Glomerular endothelial cell (primary cell): ENCODE data around the gene P2RX4. TPM values are rescaled to one million over a fixed set of nuclear protein-coding genes. Genes with fewer than 3 reads are reported as not detected.
"Not testable (repeated sequence)": the region's sequence is repeated elsewhere in the genome, so short reads cannot be mapped to it uniquely, and the experiment has no call there.

Experiments
- DNase-seq: peaks from one replicate; pipeline ENCODE4 v3.0.0-alpha.2; 2011; ENCODE audit warnings: low read depth, low spot score; ENCODE audit errors: extremely low read depth
- total RNA-seq: library from RNA; depleted of rRNA; stranded (reverse); fragments of >200 nt; gene quantifications from 2 replicates; pipeline ENCODE4 v1.2.3, GENCODE V29; 2015

The P2RX4 gene
- 204 and 244 TPM in 2 replicates for total RNA-seq

GRCh38 chr12:121209624-121210572 is at the start of gene P2RX4:
Gene P2RX4, plus strand, starts transcription at chr12:121210129. Its CDS starts 36 bp downstream, at chr12:121210165.
- DNase-seq = no peak

GRCh38 chr12:121162384-121162783 is 47.5 kb upstream of the P2RX4 start:
- DNase-seq = no peak

GRCh38 chr12:121162985-121163384 is 46.9 kb upstream of the P2RX4 start:
- DNase-seq = no peak

GRCh38 chr12:121164839-121165238 is 45.1 kb upstream of the P2RX4 start:
- not testable (repeated sequence) for DNase-seq

GRCh38 chr12:121165316-121165715 is 44.6 kb upstream of the P2RX4 start:
- no peak for DNase-seq

GRCh38 chr12:121166356-121166755 is 43.6 kb upstream of the P2RX4 start:
- DNase-seq = no peak

- no peak for DNase-seq
Observed at GRCh38 chr12:121167232-121167820, 42.6 kb upstream of the P2RX4 start.

- DNase-seq = no peak
Observed at GRCh38 chr12:121167951-121168350, 42.0 kb upstream of the P2RX4 start.

- DNase-seq = no peak
Observed at GRCh38 chr12:121170151-121170550, 39.8 kb upstream of the P2RX4 start.

- no peak for DNase-seq
Observed at GRCh38 chr12:121170611-121171260, 39.2 kb upstream of the P2RX4 start.

GRCh38 chr12:121172145-121172544 is 37.8 kb upstream of the P2RX4 start:
- DNase-seq = no peak

- no peak for DNase-seq
Observed at GRCh38 chr12:121175383-121176119, 34.4 kb upstream of the P2RX4 start.

GRCh38 chr12:121176826-121177529 is 33.0 kb upstream of the P2RX4 start:
- DNase-seq = no peak

GRCh38 chr12:121181181-121181580 is 28.7 kb upstream of the P2RX4 start:
- no peak for DNase-seq

- no peak for DNase-seq
Observed at GRCh38 chr12:121182222-121182893, 27.6 kb upstream of the P2RX4 start.

GRCh38 chr12:121184425-121184824 is 25.5 kb upstream of the P2RX4 start:
- no peak for DNase-seq

GRCh38 chr12:121184984-121185889 is 24.7 kb upstream of the P2RX4 start:
- no peak for DNase-seq

GRCh38 chr12:121186826-121187225 is 23.1 kb upstream of the P2RX4 start:
- DNase-seq = no peak

- DNase-seq = no peak
Observed at GRCh38 chr12:121187501-121187900, 22.4 kb upstream of the P2RX4 start.
